HT1080 (cell line): ENCODE measurements around the gene LHX3. TPM values are rescaled to one million over a fixed set of nuclear protein-coding genes. Genes with fewer than 3 reads are reported as not detected.

ENCODE experiments used
- DNase-seq: peaks from one replicate; pipeline ENCODE4 v3.0.0-alpha.2; 2015; ENCODE audit warnings: low read depth
- total RNA-seq: library from RNA; depleted of rRNA; stranded (reverse); fragments of >200 nt; shearing (Covaris generic); gene quantifications from 2 replicates; pipeline ENCODE4 v1.2.3, GENCODE V29; 2014

LHX3 gene
- total RNA-seq, 1 experiment from 2014 or later = not detected

- no peak for DNase-seq
Observed at GRCh38 chr9:136178773-136179075, 26.2 kb downstream of the LHX3 start.

- DNase-seq = no peak
Observed at GRCh38 chr9:136178061-136178772, 26.7 kb downstream of the LHX3 start.

GRCh38 chr9:136177224-136177623 lies 27.7 kb downstream of the LHX3 start:
- DNase-seq = no peak

DNA sequence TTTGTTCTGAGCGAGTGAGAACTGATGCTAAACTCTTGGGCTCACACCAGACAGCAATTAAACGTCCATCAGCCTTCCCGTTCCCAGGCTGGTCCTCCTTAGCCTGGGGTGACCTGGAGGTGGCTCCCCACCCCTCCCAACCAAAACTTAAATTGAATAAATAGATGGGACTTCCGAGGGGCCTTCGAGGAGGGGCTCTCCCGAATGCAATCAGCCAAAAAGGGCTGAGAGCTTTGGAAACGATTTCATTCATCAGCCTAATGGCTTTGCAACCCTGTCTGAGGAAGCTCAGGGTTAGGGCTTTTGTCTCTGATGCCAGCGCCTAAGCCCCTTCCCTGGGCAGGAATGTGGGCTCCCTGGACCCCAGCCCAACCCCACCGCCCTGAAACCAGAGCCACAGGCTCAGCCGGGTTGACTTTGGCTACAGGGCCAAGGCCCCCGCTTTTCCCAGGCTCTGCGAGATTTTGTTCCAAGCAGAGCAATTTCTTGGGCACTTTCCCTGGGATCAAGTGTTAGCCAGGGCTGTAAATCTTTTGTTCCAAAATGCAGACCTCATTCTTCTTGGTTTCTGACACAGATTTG lies 29.2 kb downstream of the LHX3 start:
- DNase-seq = no peak

DNA sequence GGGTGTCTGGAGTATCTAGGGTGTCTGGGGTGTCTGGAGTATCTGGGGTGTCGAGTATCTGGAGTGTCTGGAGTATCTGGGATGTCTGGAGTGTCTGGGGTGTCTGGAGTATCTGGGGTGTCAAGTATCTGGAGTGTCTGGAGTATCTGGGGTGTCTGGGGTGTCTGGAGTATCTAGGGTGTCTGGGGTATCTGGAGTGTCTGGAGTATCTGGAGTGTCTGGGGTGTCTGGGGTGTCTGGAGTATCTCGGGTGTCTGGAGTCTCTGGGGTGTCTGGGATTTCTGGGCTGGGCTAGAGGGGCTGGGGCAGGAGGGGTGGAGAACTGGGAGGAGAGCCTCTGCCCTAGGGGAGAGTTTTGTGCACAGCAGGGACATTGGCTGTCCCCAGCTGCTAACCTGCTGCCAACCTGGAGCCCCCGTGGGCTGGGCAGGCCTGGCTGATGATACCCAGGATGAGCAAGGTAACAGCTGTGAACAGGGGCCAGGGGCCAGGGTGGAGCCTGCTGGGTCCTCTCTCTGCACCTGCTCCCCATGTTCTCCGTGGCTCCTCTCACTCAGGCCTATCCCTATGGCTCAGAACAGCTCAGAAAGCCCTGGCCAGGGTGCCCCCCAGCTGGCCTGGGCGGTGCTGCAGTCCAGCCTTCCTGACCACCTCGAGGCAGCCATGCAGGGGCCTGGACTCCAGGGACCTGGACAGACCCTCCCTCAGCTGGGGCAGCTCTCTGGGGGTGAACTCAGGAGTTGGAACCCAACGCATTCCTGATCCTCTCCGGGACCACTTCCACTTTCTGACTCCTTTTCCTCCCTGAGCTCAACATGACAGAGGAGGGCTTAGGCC lies 29.9 kb downstream of the LHX3 start:
- no peak for DNase-seq

- no peak for DNase-seq
Observed at GRCh38 chr9:136173648-136174290, 31.2 kb downstream of the LHX3 start.

DNA sequence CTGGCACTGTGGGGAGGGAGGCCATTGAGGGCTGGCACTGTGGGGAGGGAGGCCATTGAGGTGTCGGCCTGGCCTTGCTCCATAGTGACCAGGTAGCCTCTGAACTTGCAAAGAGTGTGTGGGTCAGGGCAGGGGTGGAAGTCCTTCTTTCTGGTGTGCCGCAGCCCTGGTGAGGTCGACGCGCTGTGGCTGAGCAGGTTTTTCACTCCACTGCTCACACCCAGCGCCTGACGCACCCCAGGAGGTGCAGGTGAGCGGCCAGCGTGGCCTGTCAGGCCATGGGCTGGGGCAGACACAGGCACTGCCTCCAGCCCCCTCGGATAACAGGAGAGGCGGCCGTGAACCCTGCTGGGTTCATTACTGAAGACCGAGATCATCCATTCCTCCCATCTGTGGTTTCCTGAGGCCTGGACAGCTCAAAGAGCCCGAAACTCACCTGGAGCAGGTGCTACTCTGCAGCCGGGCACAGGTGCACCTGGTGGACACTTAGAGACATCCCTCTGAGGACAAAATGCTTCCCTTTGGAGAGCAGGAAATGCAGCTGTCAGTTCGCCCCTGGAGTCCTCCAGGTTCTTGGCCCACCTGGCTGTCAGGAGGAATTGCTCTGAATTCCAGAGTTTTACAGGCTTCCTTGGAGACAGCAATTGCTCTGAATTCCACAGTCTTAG lies 32.4 kb downstream of the LHX3 start:
- DNase-seq = no peak

- DNase-seq = no peak
Observed at GRCh38 chr9:136171801-136172411, 33.0 kb downstream of the LHX3 start.

GRCh38 chr9:136171009-136171800 lies 33.7 kb downstream of the LHX3 start:
- DNase-seq = no peak

DNA sequence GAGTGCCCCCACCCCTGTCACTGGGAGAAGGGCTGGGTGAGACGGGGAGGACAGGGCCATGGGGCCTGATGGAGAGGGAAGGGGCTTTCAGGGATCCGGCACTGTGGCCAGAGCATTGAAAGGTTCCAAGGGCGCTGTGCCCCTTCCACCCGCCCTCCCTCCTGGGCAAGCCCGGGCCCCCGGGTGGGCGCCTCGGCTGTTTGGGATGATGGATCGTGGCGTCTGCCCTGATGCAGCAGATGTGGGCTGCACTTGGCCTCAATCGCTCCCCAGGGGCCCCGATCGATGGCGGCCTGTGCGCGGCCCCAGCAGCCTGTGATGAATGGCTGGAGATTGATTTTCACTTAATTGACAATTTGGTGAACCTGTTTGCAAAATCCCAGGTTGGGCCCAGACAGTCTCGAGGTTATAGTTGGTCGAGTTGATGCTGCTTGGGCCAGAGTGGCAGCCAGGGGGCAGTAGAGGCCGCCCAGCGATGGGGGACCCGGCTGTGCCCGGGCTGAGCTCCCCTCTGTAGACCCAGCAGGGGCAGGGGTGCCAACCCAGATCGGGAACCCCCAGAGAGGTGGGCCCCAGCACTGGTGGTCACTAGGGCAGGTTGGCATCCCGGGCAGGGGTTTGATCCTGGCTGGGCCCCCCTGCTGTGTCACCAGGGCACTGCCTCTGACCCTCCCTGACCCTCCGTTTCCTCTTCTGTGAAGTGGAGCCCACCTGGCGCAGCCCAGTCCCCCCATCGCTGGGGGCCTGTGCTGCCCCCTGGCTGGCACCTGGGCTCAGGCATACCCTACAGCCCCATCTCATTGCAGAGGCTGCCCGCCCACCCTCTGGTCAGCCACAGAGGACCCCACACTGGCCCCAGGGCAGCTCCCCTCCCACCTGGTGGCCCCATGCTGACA lies 34.7 kb downstream of the LHX3 start:
- DNase-seq = peak; percentile 17

GRCh38 chr9:136169495-136169894 lies 35.4 kb downstream of the LHX3 start:
- no peak for DNase-seq

GRCh38 chr9:136163248-136163850 lies 41.6 kb downstream of the LHX3 start:
- DNase-seq = no peak

- no peak for DNase-seq
Observed at GRCh38 chr9:136160995-136161610, 43.8 kb downstream of the LHX3 start.

- no peak for DNase-seq
Observed at GRCh38 chr9:136160381-136160841, 44.5 kb downstream of the LHX3 start.

- no peak for DNase-seq
Observed at GRCh38 chr9:136159851-136160250, 45.1 kb downstream of the LHX3 start.

DNA sequence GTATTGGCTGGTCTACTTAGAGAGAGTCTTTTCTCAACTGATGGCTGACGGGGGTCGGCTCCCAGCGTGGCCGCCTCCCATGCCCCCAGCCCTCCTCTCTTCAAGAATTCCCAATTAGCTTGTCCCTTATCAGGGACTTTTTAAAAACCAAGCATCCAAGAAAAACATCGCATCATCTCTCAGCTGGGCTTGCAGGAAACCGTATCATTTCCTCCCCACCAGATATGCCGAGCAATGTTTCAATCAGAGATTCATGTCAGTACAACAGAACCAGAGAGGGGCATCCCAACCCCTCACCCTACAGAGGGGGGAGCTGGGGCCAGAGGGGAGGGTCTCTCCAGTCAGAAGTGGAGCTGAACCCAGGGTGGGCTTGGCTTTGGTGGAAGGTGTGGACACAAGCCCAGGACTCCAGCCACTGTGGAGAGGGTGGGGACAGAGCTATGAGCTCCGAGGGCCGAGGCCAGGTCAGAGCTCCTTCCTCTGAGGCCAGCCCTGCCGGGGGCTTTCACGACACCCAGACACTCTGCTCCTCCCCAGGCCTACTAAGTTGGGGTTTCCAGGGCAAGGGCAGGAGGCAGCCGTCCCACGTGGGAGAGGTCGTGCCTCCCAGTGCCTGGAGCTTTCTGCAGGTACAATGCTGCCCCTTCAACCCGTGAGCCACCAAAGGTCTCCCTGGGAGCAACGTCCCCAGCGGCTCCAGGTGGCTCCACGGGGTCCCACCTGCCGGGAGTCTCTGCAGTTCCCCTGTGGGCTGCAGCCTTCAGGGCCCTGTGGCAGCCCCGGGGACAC lies 47.3 kb downstream of the LHX3 start:
- DNase-seq = no peak
